Adrenal gland (tissue), 12 donors: ENCODE data around the gene GALNT10. TPM values are rescaled to one million over a fixed set of nuclear protein-coding genes. Genes with fewer than 3 reads are reported as not detected.

ENCODE experiments used
- DNase-seq, 7 donors: peaks; one replicate each; pipeline ENCODE4 v3.0.0-alpha.2; 2019 to 2020
- H3K27ac ChIP-seq, 5 donors: fragments of 200-600 bp; sonication (generic) in 4 of 5; 1 replicate in 3 of 5; 2 replicates in 2 of 5; pipeline versions ENCODE4 v1.5.1 to v1.8.0; 2016 to 2020; ENCODE audit warnings: mild to moderate bottlenecking in 1 of 5
- H3K27me3 ChIP-seq: fragments of 200-600 bp; 2 replicates; pipeline ENCODE4 v1.8.0; 2021
- H3K36me3 ChIP-seq, 2 donors: fragments of 200-600 bp; replicated peaks in 1 of 2; 1 replicate in 1 of 2; 2 replicates in 1 of 2; pipeline versions ENCODE4 v1.5.1 to v1.8.0; 2018 to 2022
- H3K4me1 ChIP-seq, 2 donors: fragments of 200-600 bp; replicated peaks in 1 of 2; 1 replicate in 1 of 2; 2 replicates in 1 of 2; pipeline versions ENCODE4 v1.5.1 to v1.8.0; 2018 to 2021
- H3K4me3 ChIP-seq, 4 donors: fragments of 200-600 bp; sonication (generic) in 3 of 4; one replicate each; pipeline ENCODE4 v1.5.1; 2016 to 2018
- H3K9me3 ChIP-seq, 3 donors: fragments of 200-600 bp; sonication (generic) in 1 of 3; replicated peaks in 1 of 3; 1 replicate in 2 of 3; 2 replicates in 1 of 3; pipeline versions ENCODE4 v1.5.1 to v1.8.0; 2016 to 2021
- POLR2A ChIP-seq, 2 donors: fragments of 450-650 bp; IDR thresholded peaks; one replicate each; pipeline ENCODE4 v1.6.1; 2017; ENCODE audit warnings: antibody characterized with exemption in 2 of 2, mild to moderate bottlenecking in 2 of 2, moderate library complexity in 1 of 2
- WGBS, 4 donors: extraction: QIAGEN DNeasy Blood & Tissue Kit in 2 of 4; methylation state at CpG; one replicate each; pipeline versions ENCODE4 v1.1.5 to v1.1.7; 2013 to 2017; 5-methylcytosine and 5-hydroxymethylcytosine counted together
- intact Hi-C, 2 donors: fragments of 100-400 bp; cut with DNase I; formaldehyde crosslinking; loops; one replicate each; pipeline versions ENCODE4 v1.14.1 to v1.15.0; 2022 to 2023
- polyA plus RNA-seq, 3 donors: library from polyadenylated mRNA; stranded (reverse); fragments of 200-250 nt in 2 of 3; fragments of 350-450 nt in 1 of 3; fragmentation: Illumina TruSeq in 1 of 3; extraction: RNeasy Lipid Tissue Mini Kit (QIAGEN cat#74804) in 1 of 3; gene quantifications; one replicate each; pipeline ENCODE4 v1.2.3, GENCODE V29; 2013 to 2014
- total RNA-seq, 9 donors: library from RNA; depleted of rRNA in 4 of 9; stranded (reverse); fragments of >200 nt in 4 of 9; fragments of 120-200 nt in 1 of 9; fragmentation: NEBNext Ultra II Directional in 1 of 9; extraction: Animal tissue kit (Norgen Biotek cat#: 25700) in 1 of 9; gene quantifications; one replicate each; pipeline versions ENCODE4 v1.1.0 to v1.2.4, GENCODE V29; 2013 to 2023
- TF ChIP-seq, protein P1 (sequence below), 6 experiments: fragments of 450-650 bp in 4 of 6; fragments of 200-600 bp in 2 of 6; sonication (generic) in 1 of 6; IDR thresholded peaks; 1 replicate in 5 of 6; 2 replicates in 1 of 6; pipeline versions ENCODE4 v1.5.1 to v1.8.0; 2016 to 2021; ENCODE audit warnings: antibody characterized with exemption in 6 of 6, mild to moderate bottlenecking in 2 of 6, moderate library complexity in 1 of 6
- donor health status: healthy with polysubstance abuse.
- donor health status: Bipolar disorder and iron deficiency.
- donor health status: DM: yes; HTN: yes; CAD: no.
- donor health status: DM: no; HTN: no; CAD: no.
- donor health status: DM: no; HTN: no; CAD: no.
- donor health status: DM: yes; HTN: yes; CAD: no.

Gene GALNT10
- total and polyA plus RNA-seq, 12 donors: 5.6 to 74.1 (median 43.4) TPM

DNA sequence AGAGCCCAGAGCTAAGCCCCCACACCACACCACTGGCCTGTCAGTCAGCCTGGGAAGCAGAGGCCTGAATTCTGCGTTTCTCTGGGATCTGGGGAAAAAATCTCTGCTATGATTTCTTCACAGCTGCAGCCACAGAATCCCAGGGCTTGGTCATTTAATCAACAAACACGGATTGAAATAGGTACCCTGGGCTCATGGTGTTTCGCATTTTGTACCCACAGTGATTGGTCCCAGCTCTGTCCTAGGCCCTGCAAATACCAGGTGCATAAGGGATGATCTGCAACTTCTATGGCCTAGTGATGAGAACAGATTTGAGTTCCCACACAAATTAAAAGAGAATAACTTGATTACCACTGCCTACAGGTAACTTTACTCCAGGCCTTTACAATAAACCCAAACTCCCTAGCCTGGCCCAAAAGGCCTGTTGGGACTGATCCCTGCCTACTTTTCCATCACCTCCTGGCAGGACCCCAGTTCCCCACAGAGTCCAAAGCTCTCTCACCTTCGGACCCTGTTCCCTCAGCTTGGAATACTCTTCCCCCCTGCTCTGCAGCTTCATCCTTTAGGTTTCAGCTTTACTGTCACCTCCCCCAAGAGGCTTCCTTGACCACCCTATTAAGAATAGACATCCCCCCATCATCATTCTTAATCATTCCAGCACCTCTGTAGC, 240.6 kb downstream of the GALNT10 start:
- DNase-seq: no peak
- intact Hi-C loops: no loop called here
- 87 to 91% (median 90%) methylated on average over 4 of the region's 4 CpGs for WGBS, 4 donors

DNA sequence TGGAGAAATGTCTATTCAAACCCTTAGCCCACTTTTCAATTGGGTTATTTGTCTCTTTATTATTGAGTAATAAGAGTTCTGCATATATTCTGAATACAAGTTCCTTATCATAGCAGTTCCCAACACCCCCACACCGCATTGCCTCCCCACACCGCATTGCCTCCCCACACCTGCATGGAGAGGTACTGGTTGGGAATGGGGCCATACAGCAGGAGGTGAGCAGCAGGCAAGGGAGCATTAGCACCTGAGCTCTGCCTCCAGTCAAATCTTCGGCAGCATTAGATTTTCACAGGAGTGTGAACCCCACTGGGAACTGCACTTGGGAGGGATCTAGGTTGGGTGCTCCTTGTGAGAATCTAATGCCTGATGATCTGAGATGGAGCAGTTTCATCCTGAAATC, 244.7 kb downstream of the GALNT10 start:
- Histone ChIP-seq H3K27me3 (no peaks in the 10 kb centered on the region), H3K9me3 (no peaks in the 10 kb centered on the region), H3K4me3 (no peak overlapping the region), H3K4me1 (no peaks in the 10 kb centered on the region), H3K36me3 (peaks cover 0 to 13% of the 10 kb centered on the region in 2 donors), H3K27ac (no peak overlapping the region)
- DNase-seq: no peak
- TF ChIP-seq, protein P1, sequence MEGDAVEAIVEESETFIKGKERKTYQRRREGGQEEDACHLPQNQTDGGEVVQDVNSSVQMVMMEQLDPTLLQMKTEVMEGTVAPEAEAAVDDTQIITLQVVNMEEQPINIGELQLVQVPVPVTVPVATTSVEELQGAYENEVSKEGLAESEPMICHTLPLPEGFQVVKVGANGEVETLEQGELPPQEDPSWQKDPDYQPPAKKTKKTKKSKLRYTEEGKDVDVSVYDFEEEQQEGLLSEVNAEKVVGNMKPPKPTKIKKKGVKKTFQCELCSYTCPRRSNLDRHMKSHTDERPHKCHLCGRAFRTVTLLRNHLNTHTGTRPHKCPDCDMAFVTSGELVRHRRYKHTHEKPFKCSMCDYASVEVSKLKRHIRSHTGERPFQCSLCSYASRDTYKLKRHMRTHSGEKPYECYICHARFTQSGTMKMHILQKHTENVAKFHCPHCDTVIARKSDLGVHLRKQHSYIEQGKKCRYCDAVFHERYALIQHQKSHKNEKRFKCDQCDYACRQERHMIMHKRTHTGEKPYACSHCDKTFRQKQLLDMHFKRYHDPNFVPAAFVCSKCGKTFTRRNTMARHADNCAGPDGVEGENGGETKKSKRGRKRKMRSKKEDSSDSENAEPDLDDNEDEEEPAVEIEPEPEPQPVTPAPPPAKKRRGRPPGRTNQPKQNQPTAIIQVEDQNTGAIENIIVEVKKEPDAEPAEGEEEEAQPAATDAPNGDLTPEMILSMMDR (IDR thresholded peaks at IDR 0.05): no peak
- no peak for TF ChIP-seq POLR2A (IDR thresholded peaks at IDR 0.05)
- 95 to 99% (median 97%) methylated on average over 3 of the region's 3 CpGs for WGBS, 4 donors
- intact Hi-C loops: no loop called here

More for the DNA sequence above, 240.6 kb downstream of the GALNT10 start:
- no peaks in the 10 kb centered on the region for H3K36me3 ChIP-seq
- TF ChIP-seq, protein P1 (IDR thresholded peaks at IDR 0.05): no peak
- TF ChIP-seq POLR2A (IDR thresholded peaks at IDR 0.05): no peak
- H3K4me3 ChIP-seq: no peak overlapping the region
- H3K9me3 ChIP-seq: no peaks in the 10 kb centered on the region
- H3K27me3 ChIP-seq: no peaks in the 10 kb centered on the region
- no peaks in the 10 kb centered on the region for H3K4me1 ChIP-seq
- H3K27ac ChIP-seq: no peak overlapping the region

DNA sequence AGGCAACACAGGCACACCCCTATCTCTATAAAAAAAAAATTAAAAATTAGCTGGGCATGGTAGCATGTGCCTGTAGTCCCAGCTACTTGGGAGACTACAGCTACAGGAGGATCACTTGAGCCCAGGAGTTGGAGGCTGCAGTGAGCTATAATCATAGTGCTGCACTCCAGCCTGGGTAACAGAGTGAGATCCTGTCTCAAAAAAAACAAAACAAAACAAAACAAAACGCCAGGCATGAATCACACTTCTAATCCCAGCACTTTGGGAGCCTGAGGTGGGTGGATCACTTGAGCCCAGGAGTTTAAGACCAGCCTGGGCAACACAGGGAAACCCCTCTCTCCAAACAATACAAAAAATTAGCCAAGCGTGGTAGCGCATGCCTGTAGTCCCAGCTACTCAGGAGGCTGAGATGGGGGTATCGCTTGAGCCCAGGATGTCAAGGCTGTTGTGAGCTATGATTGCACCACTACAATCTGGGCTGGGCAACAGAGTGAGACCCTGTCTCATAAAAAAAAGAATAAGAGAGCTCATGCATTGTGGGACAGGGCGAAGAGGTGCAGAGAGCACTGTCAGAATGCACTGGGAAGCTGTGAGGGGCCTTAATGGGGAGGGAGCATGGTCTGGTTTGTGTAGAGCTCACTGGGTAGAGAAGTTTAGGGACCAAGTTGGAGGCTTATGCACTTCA, 246.9 kb downstream of the GALNT10 start:
- intact Hi-C loops: no loop called here
- Histone ChIP-seq H3K27me3 (no peaks in the 10 kb centered on the region), H3K4me3 (no peak overlapping the region), H3K27ac (no peak overlapping the region), H3K36me3 (peaks cover 0 to 28% of the 10 kb centered on the region in 2 donors), H3K4me1 (no peaks in the 10 kb centered on the region), H3K9me3 (no peaks in the 10 kb centered on the region)
- WGBS, 4 donors: 88 to 92% (median 90%) methylated on average over 5 of the region's 5 CpGs
- TF ChIP-seq, protein P1 (IDR thresholded peaks at IDR 0.05): no peak
- TF ChIP-seq POLR2A (IDR thresholded peaks at IDR 0.05): no peak
- no peak for DNase-seq

DNA sequence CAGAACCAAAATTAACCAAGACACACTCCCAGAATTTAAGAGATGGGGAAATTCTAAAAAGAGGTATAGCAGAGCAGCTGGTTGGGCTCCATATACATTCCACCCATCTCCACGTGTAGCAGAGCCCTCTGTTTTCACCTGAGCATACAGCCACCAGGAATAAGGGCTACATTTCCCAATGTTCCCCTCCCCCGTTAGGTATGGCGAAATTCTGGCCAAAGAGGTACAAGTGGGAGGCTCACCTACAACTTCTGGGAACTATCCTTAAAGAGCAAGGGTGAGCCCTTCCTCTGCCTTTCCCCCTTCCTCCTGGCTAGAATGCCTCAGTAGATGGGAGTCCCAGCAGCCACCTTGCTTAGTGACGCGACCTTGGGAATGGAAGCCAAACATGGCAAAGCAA, 250.0 kb downstream of the GALNT10 start:
- Histone ChIP-seq H3K4me1 (peaks cover 3 to 10% of the 10 kb centered on the region in 2 donors), H3K4me3 (no peak overlapping the region), H3K27me3 (no peaks in the 10 kb centered on the region), H3K36me3 (peaks cover 0 to 28% of the 10 kb centered on the region in 2 donors), H3K9me3 (no peaks in the 10 kb centered on the region), H3K27ac (no peak overlapping the region)
- 89 to 95% (median 90%) methylated on average over 5 of the region's 5 CpGs for WGBS, 4 donors
- DNase-seq: no peak
- TF ChIP-seq POLR2A (IDR thresholded peaks at IDR 0.05): no peak
- intact Hi-C loops: no loop called here
